Choroid plexus epithelial cell (primary cell): ENCODE data around the gene MEIS2.
A peak's percentile ranks its signal among the peaks of the same experiment; 100 is the strongest.

Experiments
- DNase-seq: peaks from one replicate; pipeline ENCODE4 v3.0.0-alpha.2; 2010; ENCODE audit warnings: low read depth
- H3K4me3 ChIP-seq: 2 replicates; pipeline ENCODE4 v1.5.1; 2011; ENCODE audit warnings: low read depth, mild to moderate bottlenecking, control low read depth, low read length, moderate library complexity
- CTCF ChIP-seq: conservative IDR thresholded peaks from 2 replicates; pipeline ENCODE4 v1.5.1; 2011; ENCODE audit warnings: low read depth, mild to moderate bottlenecking, control low read depth, inconsistent platforms, low read length, moderate library complexity

Gene MEIS2

GRCh38 chr15:36883713-36884517 lies 216.4 kb downstream of the MEIS2 start:
- TF ChIP-seq CTCF, result peak; percentile 91
- no peak overlapping the region for H3K4me3 ChIP-seq

DNA sequence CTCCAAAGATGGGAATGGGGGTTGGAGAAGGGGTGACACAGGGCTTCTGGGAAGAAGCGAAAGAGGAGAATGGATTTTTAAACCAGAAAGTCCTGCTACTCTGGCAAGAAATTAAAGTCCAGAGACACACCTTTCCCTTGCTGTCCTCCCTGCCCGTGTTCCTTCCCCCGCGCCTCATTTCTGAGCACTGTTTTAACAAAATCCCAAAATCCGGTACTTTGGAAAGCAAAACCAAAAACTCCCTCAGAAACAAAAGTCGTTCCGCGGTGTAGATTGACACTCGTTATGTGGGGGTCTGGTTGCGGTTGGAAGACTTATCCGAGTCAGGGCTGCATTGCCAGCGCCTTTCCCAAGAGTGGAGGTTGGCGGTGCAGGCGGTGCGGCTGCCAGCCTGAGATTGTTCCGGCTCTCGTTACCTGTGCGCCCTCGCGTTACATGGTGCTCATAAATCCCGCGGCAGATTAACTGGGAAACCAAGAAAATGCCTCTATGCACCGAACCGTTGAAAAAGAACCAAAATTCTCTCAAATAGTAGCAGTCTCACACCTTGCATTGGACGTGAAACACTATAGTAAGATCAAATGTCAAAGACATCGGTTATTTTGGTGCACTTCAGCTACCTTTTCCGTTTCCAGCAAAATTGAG lies 217.7 kb downstream of the MEIS2 start:
- TF ChIP-seq CTCF, result no peak
- no peak overlapping the region for H3K4me3 ChIP-seq

More at GRCh38 chr15:36883713-36884517, 216.4 kb downstream of the MEIS2 start:
- DNase-seq, result peak; percentile 94

DNA sequence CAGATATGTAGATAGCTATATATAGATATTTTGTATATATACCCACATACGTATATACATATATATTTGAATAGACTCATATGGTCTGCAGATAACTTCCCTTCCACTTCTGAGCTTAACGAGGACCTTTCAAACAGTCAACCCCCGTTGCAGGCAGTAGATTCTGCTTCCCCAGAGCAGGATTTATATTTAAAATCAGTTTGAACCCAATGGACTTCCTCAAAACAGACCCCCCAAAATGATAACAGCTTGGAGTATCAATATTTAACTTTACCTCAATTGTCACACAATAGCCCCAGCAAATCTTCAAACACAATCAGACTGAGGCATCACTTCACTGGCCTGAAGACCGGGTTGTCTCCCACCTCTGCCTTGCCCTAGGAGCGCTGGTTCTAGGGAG lies 218.3 kb downstream of the MEIS2 start:
- no peak for DNase-seq

More for the DNA sequence above, 217.7 kb downstream of the MEIS2 start:
- DNase-seq, result no peak

GRCh38 chr15:36881516-36881915 lies 218.8 kb downstream of the MEIS2 start:
- no peak overlapping the region for H3K4me3 ChIP-seq
- no peak for TF ChIP-seq CTCF
- no peak for DNase-seq

More for the DNA sequence above, 218.3 kb downstream of the MEIS2 start:
- TF ChIP-seq CTCF, result no peak
- no peak overlapping the region for H3K4me3 ChIP-seq

DNA sequence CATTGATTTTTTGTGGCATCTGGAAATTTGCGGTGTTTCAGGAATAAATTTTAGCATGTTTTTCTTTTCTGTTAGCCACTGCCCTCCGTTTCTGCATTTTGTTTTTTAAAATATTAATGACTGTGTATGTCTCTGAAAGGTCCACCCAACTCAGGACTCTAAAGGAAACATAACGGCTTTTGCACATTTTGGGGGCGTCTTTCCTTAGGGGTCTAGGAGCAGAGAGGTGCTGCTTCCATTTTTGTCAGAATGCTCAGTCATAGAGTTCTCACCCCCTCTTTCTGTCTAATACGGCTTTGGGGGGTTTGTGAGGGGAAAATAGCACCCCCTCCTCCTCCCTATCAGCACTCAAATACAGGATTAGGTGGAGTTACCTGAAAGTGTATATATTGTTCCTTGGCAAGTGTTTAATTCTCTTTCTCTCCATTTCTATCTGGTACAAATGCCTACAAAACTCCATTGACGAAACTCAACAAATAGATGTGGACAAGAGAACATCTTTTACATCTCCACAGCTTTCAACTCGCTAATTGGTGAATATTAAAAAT lies 219.4 kb downstream of the MEIS2 start:
- DNase-seq, result no peak
- no peak for TF ChIP-seq CTCF
- no peak overlapping the region for H3K4me3 ChIP-seq

GRCh38 chr15:36880224-36880912 lies 220.0 kb downstream of the MEIS2 start:
- DNase-seq, result no peak
- no peak overlapping the region for H3K4me3 ChIP-seq
- no peak for TF ChIP-seq CTCF
